Adrenal gland (tissue), 12 donors: Measurements from ENCODE around the gene SIGLEC1. TPM values are rescaled to one million over a fixed set of nuclear protein-coding genes. Genes with fewer than 3 reads are reported as not detected.

Experiments
- DNase-seq, 7 donors: peaks; one replicate each; pipeline ENCODE4 v3.0.0-alpha.2; 2019 to 2020
- H3K27ac ChIP-seq, 5 donors: fragments of 200-600 bp; sonication (generic) in 4 of 5; 1 replicate in 3 of 5; 2 replicates in 2 of 5; pipeline versions ENCODE4 v1.5.1 to v1.8.0; 2016 to 2020; ENCODE audit warnings: mild to moderate bottlenecking in 1 of 5
- H3K27me3 ChIP-seq: fragments of 200-600 bp; 2 replicates; pipeline ENCODE4 v1.8.0; 2021
- H3K36me3 ChIP-seq, 2 donors: fragments of 200-600 bp; replicated peaks in 1 of 2; 1 replicate in 1 of 2; 2 replicates in 1 of 2; pipeline versions ENCODE4 v1.5.1 to v1.8.0; 2018 to 2022
- H3K4me1 ChIP-seq, 2 donors: fragments of 200-600 bp; replicated peaks in 1 of 2; 1 replicate in 1 of 2; 2 replicates in 1 of 2; pipeline versions ENCODE4 v1.5.1 to v1.8.0; 2018 to 2021
- H3K4me3 ChIP-seq, 4 donors: fragments of 200-600 bp; sonication (generic) in 3 of 4; one replicate each; pipeline ENCODE4 v1.5.1; 2016 to 2018
- H3K9me3 ChIP-seq, 3 donors: fragments of 200-600 bp; sonication (generic) in 1 of 3; replicated peaks in 1 of 3; 1 replicate in 2 of 3; 2 replicates in 1 of 3; pipeline versions ENCODE4 v1.5.1 to v1.8.0; 2016 to 2021
- POLR2A ChIP-seq, 2 donors: fragments of 450-650 bp; IDR thresholded peaks; one replicate each; pipeline ENCODE4 v1.6.1; 2017; ENCODE audit warnings: antibody characterized with exemption in 2 of 2, mild to moderate bottlenecking in 2 of 2, moderate library complexity in 1 of 2
- WGBS, 4 donors: extraction: QIAGEN DNeasy Blood & Tissue Kit in 2 of 4; methylation state at CpG; one replicate each; pipeline versions ENCODE4 v1.1.5 to v1.1.7; 2013 to 2017; 5-methylcytosine and 5-hydroxymethylcytosine counted together
- intact Hi-C, 2 donors: fragments of 100-400 bp; cut with DNase I; formaldehyde crosslinking; loops; one replicate each; pipeline versions ENCODE4 v1.14.1 to v1.15.0; 2022 to 2023
- polyA plus RNA-seq, 3 donors: library from polyadenylated mRNA; stranded (reverse); fragments of 200-250 nt in 2 of 3; fragments of 350-450 nt in 1 of 3; fragmentation: Illumina TruSeq in 1 of 3; extraction: RNeasy Lipid Tissue Mini Kit (QIAGEN cat#74804) in 1 of 3; gene quantifications; one replicate each; pipeline ENCODE4 v1.2.3, GENCODE V29; 2013 to 2014
- total RNA-seq, 9 donors: library from RNA; depleted of rRNA in 4 of 9; stranded (reverse); fragments of >200 nt in 4 of 9; fragments of 120-200 nt in 1 of 9; fragmentation: NEBNext Ultra II Directional in 1 of 9; extraction: Animal tissue kit (Norgen Biotek cat#: 25700) in 1 of 9; gene quantifications; one replicate each; pipeline versions ENCODE4 v1.1.0 to v1.2.4, GENCODE V29; 2013 to 2023
- TF ChIP-seq, protein P1 (sequence below), 6 experiments: fragments of 450-650 bp in 4 of 6; fragments of 200-600 bp in 2 of 6; sonication (generic) in 1 of 6; IDR thresholded peaks; 1 replicate in 5 of 6; 2 replicates in 1 of 6; pipeline versions ENCODE4 v1.5.1 to v1.8.0; 2016 to 2021; ENCODE audit warnings: antibody characterized with exemption in 6 of 6, mild to moderate bottlenecking in 2 of 6, moderate library complexity in 1 of 6
- donor health status: healthy with polysubstance abuse.
- donor health status: Bipolar disorder and iron deficiency.
- donor health status: DM: yes; HTN: yes; CAD: no.
- donor health status: DM: no; HTN: no; CAD: no.
- donor health status: DM: no; HTN: no; CAD: no.
- donor health status: DM: yes; HTN: yes; CAD: no.

SIGLEC1 gene
- total and polyA plus RNA-seq, 12 donors = 0.33 to 47.2 (median 28.7) TPM

DNA sequence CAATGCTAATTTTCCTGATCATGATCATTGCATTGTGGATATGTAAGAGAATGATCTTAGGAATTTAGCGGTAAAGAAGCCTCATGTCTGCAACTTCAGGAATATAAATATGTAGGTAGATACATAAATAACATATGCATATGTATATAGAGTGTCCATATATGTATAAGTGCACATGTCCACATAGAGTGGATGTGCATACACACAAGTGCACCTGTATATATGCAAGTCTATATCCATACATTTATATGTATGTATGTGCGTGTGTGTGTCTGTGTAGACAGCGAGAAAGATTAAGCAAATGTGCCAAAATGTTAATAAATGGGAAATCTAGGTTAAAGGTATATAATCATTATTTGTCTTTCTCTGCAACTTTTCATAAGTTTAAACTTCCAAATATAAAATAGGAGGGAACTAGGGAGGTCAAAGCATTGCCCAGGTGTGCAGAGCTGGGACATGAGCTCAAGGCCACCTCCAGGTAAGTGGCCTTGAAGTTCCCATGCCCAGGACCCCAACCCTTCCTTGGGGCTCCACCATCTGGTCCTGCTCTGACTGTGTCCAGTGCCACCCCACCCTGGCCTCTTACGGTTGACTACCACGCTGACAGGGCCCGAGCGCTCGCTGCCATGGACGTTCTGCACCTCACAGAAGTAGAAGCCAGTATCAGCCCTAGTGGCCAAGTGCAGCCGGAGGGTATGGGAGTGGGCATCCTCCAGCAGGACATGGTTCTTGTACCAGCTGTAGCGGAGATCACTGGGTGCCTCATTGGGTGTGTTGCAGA, 9.6 kb downstream of the SIGLEC1 start:
- no peak for DNase-seq
- WGBS, 4 donors = 94 to 97% (median 96%) methylated on average over 4 to 11 of the region's 11 CpGs
- Histone ChIP-seq H3K4me3 (no peak overlapping the region), H3K36me3 (no peaks in the 10 kb centered on the region), H3K4me1 (no peaks in the 10 kb centered on the region), H3K9me3 (no peaks in the 10 kb centered on the region), H3K27me3 (no peaks in the 10 kb centered on the region), H3K27ac (no peak overlapping the region)
- intact Hi-C loops = no loop called here
- TF ChIP-seq POLR2A (IDR thresholded peaks at IDR 0.05) = no peak
- TF ChIP-seq, protein P1, sequence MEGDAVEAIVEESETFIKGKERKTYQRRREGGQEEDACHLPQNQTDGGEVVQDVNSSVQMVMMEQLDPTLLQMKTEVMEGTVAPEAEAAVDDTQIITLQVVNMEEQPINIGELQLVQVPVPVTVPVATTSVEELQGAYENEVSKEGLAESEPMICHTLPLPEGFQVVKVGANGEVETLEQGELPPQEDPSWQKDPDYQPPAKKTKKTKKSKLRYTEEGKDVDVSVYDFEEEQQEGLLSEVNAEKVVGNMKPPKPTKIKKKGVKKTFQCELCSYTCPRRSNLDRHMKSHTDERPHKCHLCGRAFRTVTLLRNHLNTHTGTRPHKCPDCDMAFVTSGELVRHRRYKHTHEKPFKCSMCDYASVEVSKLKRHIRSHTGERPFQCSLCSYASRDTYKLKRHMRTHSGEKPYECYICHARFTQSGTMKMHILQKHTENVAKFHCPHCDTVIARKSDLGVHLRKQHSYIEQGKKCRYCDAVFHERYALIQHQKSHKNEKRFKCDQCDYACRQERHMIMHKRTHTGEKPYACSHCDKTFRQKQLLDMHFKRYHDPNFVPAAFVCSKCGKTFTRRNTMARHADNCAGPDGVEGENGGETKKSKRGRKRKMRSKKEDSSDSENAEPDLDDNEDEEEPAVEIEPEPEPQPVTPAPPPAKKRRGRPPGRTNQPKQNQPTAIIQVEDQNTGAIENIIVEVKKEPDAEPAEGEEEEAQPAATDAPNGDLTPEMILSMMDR (IDR thresholded peaks at IDR 0.05) = no peak

DNA sequence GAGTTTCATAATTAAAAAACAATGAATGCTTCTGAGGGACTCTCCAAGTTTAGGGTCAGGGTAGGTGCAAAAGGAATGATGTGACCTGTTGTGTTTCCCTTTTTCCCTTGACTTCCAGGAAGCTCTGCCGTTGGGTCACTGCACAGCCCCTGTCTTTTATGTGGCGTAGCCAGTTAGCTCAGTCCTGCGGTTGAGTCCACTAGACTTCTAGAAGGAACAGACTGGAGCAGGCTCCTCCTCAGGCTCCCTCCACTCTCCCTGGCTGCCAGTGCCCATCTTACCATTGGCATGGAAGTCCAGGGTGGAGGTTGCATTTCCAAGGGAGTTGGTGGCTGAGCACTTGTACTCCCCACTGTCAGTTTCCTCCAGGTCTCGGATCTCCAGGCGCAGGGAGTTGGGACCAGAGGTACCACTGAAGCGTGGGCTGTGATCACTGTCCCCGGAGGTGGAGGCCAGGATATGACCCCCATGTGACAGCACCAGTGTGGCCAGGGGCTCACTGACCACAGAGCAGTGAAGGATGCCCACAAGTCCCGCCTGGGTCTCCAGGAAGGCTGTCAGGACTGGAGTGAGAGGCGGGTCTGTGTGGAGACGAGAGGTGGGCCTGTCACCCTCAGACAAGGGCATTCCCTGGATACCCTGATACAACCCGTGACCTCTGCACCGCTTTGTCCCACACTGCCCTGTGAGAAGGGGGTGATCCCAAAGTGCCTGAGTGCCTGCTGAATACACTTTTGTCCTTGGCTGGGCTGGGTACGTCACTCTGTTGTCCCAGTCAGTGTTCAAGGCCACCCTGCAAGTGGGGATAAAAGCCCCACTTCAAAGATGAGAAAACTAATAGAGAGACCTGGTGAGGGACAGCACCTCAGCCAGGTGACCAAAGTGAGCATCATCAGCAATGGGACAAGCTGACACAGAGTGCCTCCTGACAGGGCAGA, 11.1 kb downstream of the SIGLEC1 start:
- Histone ChIP-seq H3K4me3 (no peak overlapping the region), H3K27me3 (no peaks in the 10 kb centered on the region), H3K9me3 (no peaks in the 10 kb centered on the region), H3K4me1 (no peaks in the 10 kb centered on the region), H3K36me3 (no peaks in the 10 kb centered on the region), H3K27ac (no peak overlapping the region)
- WGBS, 4 donors = 72 to 83% (median 79%) methylated on average over 6 to 13 of the region's 13 CpGs
- TF ChIP-seq, protein P1 (IDR thresholded peaks at IDR 0.05) = no peak
- TF ChIP-seq POLR2A (IDR thresholded peaks at IDR 0.05) = no peak
- intact Hi-C loops = no loop called here
- no peak for DNase-seq

DNA sequence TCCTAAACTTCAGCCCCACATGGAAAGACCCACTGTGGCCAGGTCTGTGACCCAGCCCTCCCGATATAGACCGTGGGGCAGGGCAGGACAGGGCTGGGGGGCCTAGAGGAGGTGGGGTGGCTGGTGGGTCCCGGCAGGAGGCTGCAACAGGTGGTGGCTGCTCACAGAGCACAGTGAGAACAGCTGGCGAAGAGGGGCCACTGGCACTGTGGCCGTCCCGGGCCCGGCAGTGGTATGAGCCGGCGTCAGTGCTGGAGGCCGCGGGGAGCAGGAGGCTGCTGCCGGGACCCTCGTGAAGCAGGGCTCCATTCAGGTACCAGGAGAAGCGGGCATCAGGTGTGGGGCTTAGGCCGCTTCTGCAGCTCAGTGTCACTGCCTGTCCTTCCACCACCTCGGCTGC, 13.4 kb downstream of the SIGLEC1 start:
- H3K36me3 ChIP-seq = no peaks in the 10 kb centered on the region
- WGBS, 4 donors = 84 to 93% (median 88%) methylated on average over 14 to 16 of the region's 16 CpGs; no CpG with 5 or more reads in 1 of the 4 donors
- H3K4me1 ChIP-seq = no peaks in the 10 kb centered on the region
- DNase-seq = no peak
- intact Hi-C loops = no loop called here
- no peak overlapping the region for H3K4me3 ChIP-seq
- H3K27me3 ChIP-seq = no peaks in the 10 kb centered on the region
- TF ChIP-seq POLR2A (IDR thresholded peaks at IDR 0.05) = no peak
- TF ChIP-seq, protein P1 (IDR thresholded peaks at IDR 0.05) = no peak
- H3K27ac ChIP-seq = no peak overlapping the region
- no peaks in the 10 kb centered on the region for H3K9me3 ChIP-seq

DNA sequence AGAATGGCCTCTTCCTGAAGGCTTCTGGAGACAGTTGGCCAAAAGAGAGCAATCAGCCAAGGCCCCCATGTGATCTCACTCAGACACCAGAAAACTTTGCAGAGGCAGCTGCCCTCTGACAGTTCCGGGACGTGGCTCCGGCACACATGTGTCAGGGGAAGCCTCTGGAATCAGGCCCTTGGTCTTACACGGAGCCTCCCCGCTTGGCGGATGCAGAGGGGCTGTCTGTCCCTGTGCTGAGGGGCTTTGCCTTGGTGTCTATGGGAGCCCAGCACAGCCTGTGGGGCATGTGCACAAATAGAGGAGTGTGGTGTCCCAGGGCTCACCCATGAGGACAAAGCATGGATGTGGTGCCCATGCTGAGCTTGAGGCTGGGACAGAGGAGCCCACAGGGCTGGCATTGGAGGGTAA, 13.8 kb downstream of the SIGLEC1 start:
- TF ChIP-seq, protein P1 (IDR thresholded peaks at IDR 0.05) = no peak
- no peak for TF ChIP-seq POLR2A (IDR thresholded peaks at IDR 0.05)
- Histone ChIP-seq H3K4me1 (no peaks in the 10 kb centered on the region), H3K4me3 (no peak overlapping the region), H3K36me3 (no peaks in the 10 kb centered on the region), H3K27me3 (no peaks in the 10 kb centered on the region), H3K27ac (no peak overlapping the region), H3K9me3 (no peaks in the 10 kb centered on the region)
- WGBS, 4 donors = 75 to 85% (median 82%) methylated on average over 1 to 6 of the region's 6 CpGs
- intact Hi-C loops = no loop called here
- DNase-seq = peak in 1 of 7 donors; percentile 13
